ENCODE measurements around the gene NOXA1.
"Not testable (repeated sequence)": the region's sequence is repeated elsewhere in the genome, so short reads cannot be mapped to it uniquely, and the experiment has no call there.

The NOXA1 gene

DNA sequence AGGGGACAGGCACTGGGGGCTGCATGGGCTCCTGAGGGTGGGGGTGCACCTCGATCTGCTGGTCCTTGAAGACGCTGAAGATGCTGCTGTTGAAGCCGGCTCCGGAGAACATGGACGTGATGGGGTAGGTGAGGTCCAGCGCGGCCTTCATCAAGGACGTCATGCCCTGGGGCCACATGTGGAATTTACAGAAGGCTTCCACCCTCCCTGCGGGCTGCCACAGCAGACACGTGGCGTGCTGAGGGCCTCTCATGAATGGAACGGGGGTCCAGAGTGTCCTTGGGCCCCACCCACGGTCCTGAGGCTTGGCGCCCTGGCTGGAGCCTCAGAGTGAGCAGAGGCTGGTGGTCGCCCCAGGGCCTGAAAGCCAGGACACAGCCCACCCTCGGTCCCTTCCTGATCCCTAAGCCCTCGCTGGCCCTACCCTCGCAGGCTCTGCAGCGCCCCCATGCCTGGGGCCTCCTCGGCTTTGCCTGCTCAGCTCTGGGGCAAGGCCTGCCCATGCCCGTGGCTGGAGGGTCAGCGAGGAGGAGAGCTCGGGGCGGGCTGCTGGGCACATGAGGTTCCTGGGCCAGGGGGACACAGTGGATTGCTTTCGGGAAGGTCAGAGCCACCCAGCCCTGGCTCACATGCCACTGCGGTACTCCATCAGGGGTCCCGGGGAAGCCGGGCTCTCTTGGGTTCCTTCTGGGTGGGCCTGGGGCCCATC is 41.3 kb downstream of the NOXA1 start:
- TF ChIP-seq, protein P1, sequence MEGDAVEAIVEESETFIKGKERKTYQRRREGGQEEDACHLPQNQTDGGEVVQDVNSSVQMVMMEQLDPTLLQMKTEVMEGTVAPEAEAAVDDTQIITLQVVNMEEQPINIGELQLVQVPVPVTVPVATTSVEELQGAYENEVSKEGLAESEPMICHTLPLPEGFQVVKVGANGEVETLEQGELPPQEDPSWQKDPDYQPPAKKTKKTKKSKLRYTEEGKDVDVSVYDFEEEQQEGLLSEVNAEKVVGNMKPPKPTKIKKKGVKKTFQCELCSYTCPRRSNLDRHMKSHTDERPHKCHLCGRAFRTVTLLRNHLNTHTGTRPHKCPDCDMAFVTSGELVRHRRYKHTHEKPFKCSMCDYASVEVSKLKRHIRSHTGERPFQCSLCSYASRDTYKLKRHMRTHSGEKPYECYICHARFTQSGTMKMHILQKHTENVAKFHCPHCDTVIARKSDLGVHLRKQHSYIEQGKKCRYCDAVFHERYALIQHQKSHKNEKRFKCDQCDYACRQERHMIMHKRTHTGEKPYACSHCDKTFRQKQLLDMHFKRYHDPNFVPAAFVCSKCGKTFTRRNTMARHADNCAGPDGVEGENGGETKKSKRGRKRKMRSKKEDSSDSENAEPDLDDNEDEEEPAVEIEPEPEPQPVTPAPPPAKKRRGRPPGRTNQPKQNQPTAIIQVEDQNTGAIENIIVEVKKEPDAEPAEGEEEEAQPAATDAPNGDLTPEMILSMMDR (IDR thresholded peaks at IDR 0.05; ENCODE audit: insufficient read depth, low read depth, low read length, missing control alignments), result no peak
- no peak overlapping the region for H3K4me3 ChIP-seq (ENCODE audit: low read length)

DNA sequence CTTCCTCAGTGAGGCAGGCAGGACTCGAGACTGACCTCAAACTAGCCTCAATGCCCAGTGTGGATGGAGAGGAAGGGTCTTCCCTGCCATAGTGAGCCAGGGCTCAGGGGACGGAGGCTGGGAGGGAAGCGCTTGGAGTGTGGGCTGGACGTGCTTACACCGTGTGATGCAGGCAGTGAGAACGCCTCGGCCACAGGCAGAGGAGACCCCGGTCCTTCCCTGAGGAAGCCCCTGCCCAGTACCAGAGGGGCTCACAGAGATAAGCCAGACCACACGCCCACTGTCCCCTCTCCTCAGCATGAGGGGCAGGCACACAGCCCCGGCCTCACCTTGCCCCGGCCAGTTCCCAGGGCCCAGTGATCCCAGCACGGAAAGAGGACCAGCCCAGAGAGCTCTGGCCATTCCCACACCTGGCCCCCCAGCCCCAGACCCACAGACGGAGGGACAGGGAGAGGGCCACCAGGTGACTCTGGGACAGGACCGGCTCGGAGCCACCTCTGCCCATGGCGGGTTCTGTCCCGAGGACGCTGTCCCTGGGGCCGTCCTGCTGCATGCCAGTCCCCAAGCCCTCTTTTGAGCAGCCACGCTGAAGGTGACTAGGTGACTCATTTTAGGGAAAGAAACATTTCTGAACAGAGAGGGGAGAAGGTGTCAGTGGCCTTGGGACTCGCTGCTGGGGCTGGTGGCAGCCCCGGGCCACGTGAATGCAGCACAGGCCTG is 42.0 kb downstream of the NOXA1 start:
- TF ChIP-seq, protein P1 (IDR thresholded peaks at IDR 0.05; ENCODE audit: insufficient read depth, low read depth, low read length, missing control alignments), result no peak
- no peak overlapping the region for H3K4me3 ChIP-seq (ENCODE audit: low read length)
- DNase-seq (ENCODE audit: low read depth), result no peak

More for the DNA sequence above, 41.3 kb downstream of the NOXA1 start:
- DNase-seq (ENCODE audit: low read depth), result no peak

DNA sequence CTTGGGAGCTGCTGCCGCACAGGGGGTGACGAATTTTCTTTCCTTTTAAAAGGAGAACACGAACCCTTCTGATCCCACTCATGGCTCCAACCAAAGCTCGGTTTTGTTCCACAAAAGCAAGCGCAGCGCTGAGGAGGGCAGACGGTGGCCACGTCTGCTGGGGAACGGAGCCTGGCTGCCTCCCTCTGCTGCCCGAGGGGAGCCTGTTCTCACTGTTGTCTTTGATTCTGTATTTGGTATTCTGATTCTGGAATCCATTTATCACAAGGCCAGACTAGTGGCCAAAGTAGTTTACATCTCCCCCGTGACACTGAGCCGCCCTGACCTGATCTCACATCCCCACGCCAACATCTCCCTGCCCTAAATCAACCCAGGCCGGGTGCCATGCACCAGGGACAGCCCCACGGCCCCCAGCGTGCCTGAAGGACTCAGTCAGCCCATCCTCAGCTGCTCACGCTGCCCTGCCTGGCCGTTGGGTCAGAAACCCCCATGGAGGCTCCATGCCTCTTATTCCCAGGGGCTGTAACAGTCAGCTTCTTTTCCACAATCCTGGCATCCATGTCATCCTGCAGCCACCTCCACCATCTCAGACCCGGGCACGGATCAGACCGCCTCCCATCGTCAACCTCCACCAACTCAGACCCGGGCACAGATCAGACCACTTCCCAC is 42.7 kb downstream of the NOXA1 start:
- TF ChIP-seq, protein P1 (IDR thresholded peaks at IDR 0.05; ENCODE audit: insufficient read depth, low read depth, low read length, missing control alignments), result no peak
- DNase-seq (ENCODE audit: low read depth), result no peak
- no peak overlapping the region for H3K4me3 ChIP-seq (ENCODE audit: low read length)

DNA sequence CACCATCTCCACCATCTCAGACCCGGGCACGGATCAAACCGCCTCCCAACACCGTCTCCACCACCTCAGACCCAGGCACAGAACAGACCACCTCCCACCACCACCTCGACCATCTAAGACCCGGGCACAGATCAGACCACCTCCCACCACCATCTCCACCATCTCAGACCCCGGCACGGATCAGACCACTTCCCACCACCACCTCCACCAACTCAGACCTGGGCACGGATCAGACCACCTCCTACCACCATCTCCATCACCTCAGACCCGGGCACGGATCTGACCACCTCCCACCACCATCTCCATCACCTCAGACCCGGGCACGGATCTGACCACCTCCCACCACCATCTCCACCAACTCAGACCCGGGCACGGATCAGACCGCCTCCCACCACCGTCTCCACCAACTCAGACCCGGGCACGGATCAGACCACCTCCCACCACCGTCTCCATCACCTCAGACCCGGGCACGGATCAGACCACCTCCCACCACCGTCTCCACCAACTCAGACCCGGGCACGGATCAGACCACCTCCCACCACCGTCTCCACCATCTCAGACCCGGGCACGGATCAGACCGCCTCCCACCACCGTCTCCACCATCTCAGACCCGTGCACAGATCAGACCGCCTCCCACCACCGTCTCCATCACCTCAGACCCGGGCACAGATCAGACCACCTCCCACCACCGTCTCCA is 43.3 kb downstream of the NOXA1 start:
- DNase-seq (ENCODE audit: low read depth); H3K4me3 ChIP-seq (ENCODE audit: low read length): not testable (repeated sequence)

DNA sequence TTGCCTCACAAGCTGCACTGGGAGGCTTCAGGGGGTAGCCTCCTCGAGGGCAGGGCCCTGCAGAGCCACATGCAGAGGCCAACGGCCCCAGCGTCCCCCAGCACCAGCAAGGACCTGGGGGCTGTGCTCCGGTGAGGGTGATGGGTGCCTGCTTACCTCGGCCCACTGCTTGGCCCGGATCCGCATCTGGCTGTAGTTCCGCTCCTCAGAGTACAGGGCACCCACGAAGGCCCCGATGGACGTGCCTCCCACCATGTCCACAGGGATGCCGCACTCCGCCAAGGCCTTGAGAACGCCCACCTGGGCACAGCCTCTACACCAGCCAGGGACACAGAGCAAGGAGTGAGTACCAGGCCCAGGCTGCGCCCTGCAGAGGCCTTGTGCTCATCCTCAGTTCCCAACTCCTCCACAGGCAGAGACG is 44.0 kb downstream of the NOXA1 start:
- TF ChIP-seq, protein P1 (IDR thresholded peaks at IDR 0.05; ENCODE audit: insufficient read depth, low read depth, low read length, missing control alignments), result no peak
- no peak for DNase-seq (ENCODE audit: low read depth)
- H3K4me3 ChIP-seq (ENCODE audit: low read length), result no peak overlapping the region

DNA sequence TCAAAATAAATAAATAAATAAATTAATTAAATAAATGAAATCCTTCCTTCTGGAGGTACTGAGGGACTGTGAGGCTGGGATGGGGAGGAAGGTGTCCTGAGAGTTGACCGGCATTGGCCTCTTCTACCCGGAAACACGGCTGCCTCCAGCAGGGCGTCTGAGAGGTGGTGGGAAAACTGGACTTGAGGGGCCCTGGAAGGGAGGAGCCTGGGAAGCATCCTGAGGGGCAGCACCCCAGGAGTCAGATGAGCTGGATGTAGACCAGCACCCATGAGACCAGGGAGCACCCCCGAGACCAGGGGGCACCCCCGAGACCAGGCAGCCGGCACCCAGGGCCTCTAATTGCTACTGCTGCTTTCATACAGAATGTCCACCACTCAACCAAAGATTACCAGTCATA is 44.7 kb downstream of the NOXA1 start:
- H3K4me3 ChIP-seq (ENCODE audit: low read length), result no peak overlapping the region
- TF ChIP-seq, protein P1 (IDR thresholded peaks at IDR 0.05; ENCODE audit: insufficient read depth, low read depth, low read length, missing control alignments), result no peak
- no peak for DNase-seq (ENCODE audit: low read depth)

DNA sequence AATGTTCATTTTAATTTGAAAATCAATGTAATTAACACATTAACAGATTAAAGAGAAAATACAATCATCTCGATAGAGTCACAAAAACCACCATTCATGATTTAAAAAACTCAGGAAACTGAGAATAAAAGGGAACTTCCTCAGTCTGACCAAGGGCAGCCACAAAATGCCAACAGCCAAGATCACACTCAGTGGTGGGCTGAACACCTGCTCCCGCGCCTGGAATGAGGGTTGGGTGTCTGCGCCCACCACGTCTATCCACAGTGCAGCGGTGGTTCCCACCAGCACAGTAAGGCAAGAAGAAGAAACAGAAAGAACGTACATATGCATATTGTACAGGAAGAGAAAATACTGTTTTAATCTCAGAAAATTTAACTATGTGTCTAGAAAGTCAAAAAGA is 47.6 kb downstream of the NOXA1 start:
- H3K4me3 ChIP-seq (ENCODE audit: low read length), result no peak overlapping the region
- TF ChIP-seq, protein P1 (IDR thresholded peaks at IDR 0.05; ENCODE audit: insufficient read depth, low read depth, low read length, missing control alignments), result no peak
- no peak for DNase-seq (ENCODE audit: low read depth)
